HG02943 (cell line): ENCODE results near the gene MKLN1.
"Not testable (repeated sequence)": the region's sequence is repeated elsewhere in the genome, so short reads cannot be mapped to it uniquely, and the experiment has no call there.

Source experiments
- ATAC-seq: cut with Tn5 transposase; IDR thresholded peaks from one replicate; pipeline ENCODE4 v1.9.1; 2021; ENCODE audit warnings: mild to moderate bottlenecking, low read depth, moderate library complexity; ENCODE audit not compliant: unreplicated experiment

MKLN1 gene

GRCh38 chr7:131327626-131328376 lies at the start of gene MKLN1:
Gene MKLN1 (plus strand): TSS chr7:131327876. CDS start chr7:131327900, 24 bp downstream.
- ATAC-seq, result peak; percentile 91

GRCh38 chr7:131279044-131279443 lies 48.6 kb upstream of the MKLN1 start:
- no peak for ATAC-seq

- ATAC-seq, result no peak
These were observed 46.2 kb upstream of the MKLN1 start for GRCh38 chr7:131281266-131282048.

GRCh38 chr7:131284702-131285419 lies 42.8 kb upstream of the MKLN1 start:
- no peak for ATAC-seq

GRCh38 chr7:131285556-131285955 lies 42.1 kb upstream of the MKLN1 start:
- no peak for ATAC-seq

- no peak for ATAC-seq
These were observed 39.2 kb upstream of the MKLN1 start for GRCh38 chr7:131288450-131288849.

GRCh38 chr7:131289051-131289450 lies 38.6 kb upstream of the MKLN1 start:
- ATAC-seq, result no peak

GRCh38 chr7:131292141-131292905 lies 35.4 kb upstream of the MKLN1 start:
- no peak for ATAC-seq

GRCh38 chr7:131293018-131293417 lies 34.7 kb upstream of the MKLN1 start:
- no peak for ATAC-seq

- no peak for ATAC-seq
These were observed 33.1 kb upstream of the MKLN1 start for GRCh38 chr7:131294553-131294952.

- no peak for ATAC-seq
These were observed 29.1 kb upstream of the MKLN1 start for GRCh38 chr7:131298608-131298992.

GRCh38 chr7:131299074-131299473 lies 28.6 kb upstream of the MKLN1 start:
- ATAC-seq, result no peak

- no peak for ATAC-seq
These were observed 27.6 kb upstream of the MKLN1 start for GRCh38 chr7:131300078-131300477.

- no peak for ATAC-seq
These were observed 26.9 kb upstream of the MKLN1 start for GRCh38 chr7:131300572-131301466.

GRCh38 chr7:131302446-131302845 lies 25.2 kb upstream of the MKLN1 start:
- ATAC-seq, result no peak

GRCh38 chr7:131302876-131303707 lies 24.6 kb upstream of the MKLN1 start:
- ATAC-seq, result no peak

- ATAC-seq, result no peak
These were observed 22.5 kb upstream of the MKLN1 start for GRCh38 chr7:131305152-131305551.

GRCh38 chr7:131306041-131306440 lies 21.6 kb upstream of the MKLN1 start:
- not testable (repeated sequence) for ATAC-seq

- ATAC-seq, result no peak
These were observed 20.9 kb upstream of the MKLN1 start for GRCh38 chr7:131306777-131307176.
